Activated CD4-positive, alpha-beta T cell treated with anti-CD3 and anti-CD28 coated beads, Interleukin-2, amount 10 ng/mL, durations not matched to agents 7 days and 5 days (primary cell): ENCODE measurements around the gene ILRUN. TPM values are rescaled to one million over a fixed set of nuclear protein-coding genes. Genes with fewer than 3 reads are reported as not detected.
A peak's percentile ranks its signal among the peaks of the same experiment; 100 is the strongest.
"Not testable (repeated sequence)": the region's sequence is repeated elsewhere in the genome, so short reads cannot be mapped to it uniquely, and the experiment has no call there.

Experiments used
- CTCF ChIA-PET: fragments of 350-600 bp; sonication (Branson Sonifier 250); formaldehyde crosslinking; loops from one replicate; lab custom pipeline; 2021; ENCODE audit warnings: antibody characterized with exemption; lab: Charles Lee
- POLR2A ChIA-PET: fragments of 350-600 bp; sonication (Branson Sonifier 250); formaldehyde crosslinking; loops from one replicate; lab custom pipeline; 2021; ENCODE audit warnings: antibody characterized with exemption; lab: Charles Lee
- DNase-seq: peaks from one replicate; pipeline ENCODE4 v3.0.0-alpha.2; 2020
- H3K27ac Mint-ChIP-seq: one replicate; pipeline ENCODE4 v1.8.0; 2021; ENCODE audit warnings: mild to moderate bottlenecking, moderate library complexity, mixed read lengths
- H3K27me3 Mint-ChIP-seq: one replicate; pipeline ENCODE4 v1.8.0; 2021; ENCODE audit warnings: mixed read lengths
- H3K36me3 Mint-ChIP-seq: one replicate; pipeline ENCODE4 v1.8.0; 2021; ENCODE audit warnings: low read depth, mixed read lengths
- H3K4me1 Mint-ChIP-seq: one replicate; pipeline ENCODE4 v1.8.0; 2021; ENCODE audit warnings: mixed read lengths
- H3K4me3 Mint-ChIP-seq: one replicate; pipeline ENCODE4 v1.8.0; 2021; ENCODE audit warnings: mild to moderate bottlenecking, moderate library complexity, mixed read lengths
- H3K9me3 Mint-ChIP-seq: one replicate; pipeline ENCODE4 v1.8.0; 2021; ENCODE audit warnings: mixed read lengths
- total RNA-seq, 2 experiments: library from RNA; stranded (reverse); gene quantifications; one replicate each; pipeline ENCODE4 v1.2.3, GENCODE V29; 2021

The ILRUN gene
- total RNA-seq, 2 experiments from 2014 or later, result 68.0 to 72.0 TPM

- Mint-ChIP-seq H3K27ac (peak overlapping the region; percentile 93), H3K4me1 (peaks cover 63% of the 10 kb centered on the region), H3K4me3 (peak overlapping the region; percentile 66), H3K36me3 (peaks cover 18% of the 10 kb centered on the region)
- CTCF ChIA-PET, result interaction anchor here (0.6 to 2.7 kb wide), 9 partner anchors 10 to 409 kb away, joined by 3 to 10 read pairs (median 3); no protein-coding TSS in a partner anchor
- not testable (repeated sequence) for H3K27me3 Mint-ChIP-seq, DNase-seq, H3K9me3 Mint-ChIP-seq
- POLR2A ChIA-PET, result interaction anchor here (0.6 to 0.8 kb wide), 3 partner anchors 14 to 232 kb away, joined by 3 to 5 read pairs (median 3); no protein-coding TSS in a partner anchor
Measured at GRCh38 chr6:34657979-34658480, 38.5 kb downstream of the ILRUN start.

GRCh38 chr6:34657307-34657978, 39.1 kb downstream of the ILRUN start:
- Mint-ChIP-seq H3K4me1 (peaks cover 60% of the 10 kb centered on the region), H3K4me3 (peak overlapping the region; percentile 66), H3K36me3 (peaks cover 20% of the 10 kb centered on the region), H3K9me3 (no peaks in the 10 kb centered on the region), H3K27me3 (no peaks in the 10 kb centered on the region), H3K27ac (peak overlapping the region; percentile 93)
- POLR2A ChIA-PET, result interaction anchor here (0.6 to 0.8 kb wide), 3 partner anchors 14 to 39 kb away, joined by 3 read pairs; no protein-coding TSS in a partner anchor
- CTCF ChIA-PET, result interaction anchor here (0.7 to 2.7 kb wide), 12 partner anchors 9 to 408 kb away, joined by 3 to 10 read pairs (median 3); no protein-coding TSS in a partner anchor
- peak; percentile 28 for DNase-seq

DNA sequence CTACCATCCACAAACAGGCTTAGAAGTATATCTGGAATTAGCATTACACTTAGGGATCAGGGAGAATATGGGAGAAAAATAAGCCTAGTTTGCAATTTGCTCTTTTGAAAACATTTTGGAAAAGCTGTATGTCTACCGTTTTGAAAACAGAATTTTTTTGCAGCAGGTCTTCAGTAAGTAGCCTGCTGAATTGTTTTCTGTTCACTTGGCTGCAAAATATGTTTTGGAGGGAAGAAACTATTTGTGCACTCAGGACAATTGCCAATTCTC, 39.6 kb downstream of the ILRUN start:
- H3K36me3 Mint-ChIP-seq, result peaks cover 20% of the 10 kb centered on the region
- DNase-seq, result no peak
- peaks cover 57% of the 10 kb centered on the region for H3K4me1 Mint-ChIP-seq
- POLR2A ChIA-PET, result interaction anchor here (0.6 kb wide), 1 partner anchor 15 kb away, joined by 3 read pairs; no protein-coding TSS in a partner anchor
- H3K4me3 Mint-ChIP-seq, result peak overlapping the region; percentile 66
- no peaks in the 10 kb centered on the region for H3K27me3 Mint-ChIP-seq
- CTCF ChIA-PET, result interaction anchor here (0.9 to 2.7 kb wide), 11 partner anchors 9 to 408 kb away, joined by 3 to 10 read pairs (median 3); no protein-coding TSS in a partner anchor
- peak overlapping the region; percentile 93 for H3K27ac Mint-ChIP-seq
- H3K9me3 Mint-ChIP-seq, result no peaks in the 10 kb centered on the region

DNA sequence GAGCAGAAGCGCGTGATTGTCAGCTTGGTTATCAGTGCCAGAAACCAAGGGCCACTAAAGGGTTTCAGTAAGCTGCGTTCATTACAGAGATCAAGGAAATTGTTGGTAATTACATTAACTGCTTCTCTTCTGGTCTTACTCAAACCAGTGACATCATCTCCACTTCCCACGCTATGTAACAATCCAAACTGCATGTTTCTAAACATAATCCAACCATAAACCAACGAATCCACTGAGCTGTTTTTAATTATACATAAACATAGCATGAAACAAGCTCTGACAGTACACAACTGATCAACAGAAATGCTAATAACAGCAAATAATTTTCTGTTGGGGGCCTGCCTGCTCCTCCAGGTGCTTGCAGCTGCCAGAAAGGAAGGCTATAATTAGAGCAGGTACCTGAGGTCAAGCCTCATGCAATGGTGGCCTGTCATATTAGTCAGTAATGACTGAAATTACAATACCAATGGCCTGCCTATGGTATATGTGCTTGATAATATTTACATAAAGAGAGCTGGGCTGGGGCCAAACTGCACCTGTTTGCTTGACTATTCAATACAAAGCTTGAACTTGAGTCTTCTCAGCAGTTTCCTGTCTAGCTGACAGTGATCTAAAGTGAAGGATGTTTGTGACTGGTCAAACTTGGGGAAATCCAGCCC, 40.1 kb downstream of the ILRUN start:
- peaks cover 57% of the 10 kb centered on the region for H3K4me1 Mint-ChIP-seq
- ChIA-PET CTCF (interaction anchor here (0.5 to 2.7 kb wide), 14 partner anchors 9 to 407 kb away, joined by 3 to 10 read pairs (median 4); partner anchors contain the start of gene SNRPC), POLR2A (no interaction called here)
- peak; percentile 29 for DNase-seq
- H3K4me3 Mint-ChIP-seq, result peak overlapping the region; percentile 66
- peak overlapping the region; percentile 93 for H3K27ac Mint-ChIP-seq
- H3K9me3 Mint-ChIP-seq, result no peaks in the 10 kb centered on the region
- no peaks in the 10 kb centered on the region for H3K27me3 Mint-ChIP-seq
- peaks cover 21% of the 10 kb centered on the region for H3K36me3 Mint-ChIP-seq

DNA sequence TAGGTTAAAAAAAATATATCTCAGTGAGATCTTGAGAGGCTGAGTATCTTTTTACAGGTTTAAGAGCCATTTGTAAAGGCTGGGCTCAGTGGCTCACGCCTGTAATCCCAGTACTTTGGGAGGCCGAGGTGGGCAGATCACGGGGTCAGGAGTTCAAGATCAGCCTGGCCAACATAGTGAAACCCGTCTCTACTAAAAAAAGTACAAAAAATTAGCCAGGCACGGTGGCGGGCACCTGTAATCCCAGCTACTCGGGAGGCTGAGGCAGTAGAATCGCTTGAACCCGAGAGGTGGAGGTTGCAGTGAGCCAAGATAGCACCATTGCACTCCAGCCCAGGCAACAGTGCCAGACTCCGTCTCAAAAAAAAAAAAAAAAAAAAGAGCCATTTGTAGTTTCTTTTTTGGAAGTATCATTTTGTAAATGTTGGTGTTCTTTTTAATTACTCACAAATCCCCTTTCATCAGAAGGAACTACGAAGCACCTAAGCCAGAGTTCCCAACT, 40.6 kb downstream of the ILRUN start:
- H3K4me1 Mint-ChIP-seq, result peaks cover 58% of the 10 kb centered on the region
- not testable (repeated sequence) for H3K9me3 Mint-ChIP-seq

GRCh38 chr6:34654061-34654710, 42.4 kb downstream of the ILRUN start:
- Mint-ChIP-seq H3K27ac (no peak overlapping the region), H3K4me1 (peaks cover 51% of the 10 kb centered on the region), H3K9me3 (no peaks in the 10 kb centered on the region), H3K36me3 (peaks cover 28% of the 10 kb centered on the region), H3K27me3 (no peaks in the 10 kb centered on the region), H3K4me3 (no peak overlapping the region)
- ChIA-PET CTCF (interaction anchor here (1.1 kb wide), 1 partner anchor 12 kb away, joined by 3 read pairs; no protein-coding TSS in a partner anchor), POLR2A (interaction anchor here (0.6 kb wide), 1 partner anchor 42 kb away, joined by 4 read pairs; the partner anchor contains the start of gene ILRUN)
- DNase-seq, result no peak

More for the DNA sequence above, 40.6 kb downstream of the ILRUN start:
- Mint-ChIP-seq H3K36me3 (peaks cover 23% of the 10 kb centered on the region), H3K4me3 (peak overlapping the region; percentile 66), H3K27ac (peak overlapping the region; percentile 93)
- not testable (repeated sequence) for DNase-seq, H3K27me3 Mint-ChIP-seq
- POLR2A ChIA-PET, result interaction anchor here (0.6 kb wide), 1 partner anchor 340 kb away, joined by 3 read pairs; no protein-coding TSS in a partner anchor
- CTCF ChIA-PET, result interaction anchor here (0.5 to 2.7 kb wide), 8 partner anchors 12 to 196 kb away, joined by 3 to 10 read pairs (median 4); partner anchors contain the start of gene SNRPC

DNA sequence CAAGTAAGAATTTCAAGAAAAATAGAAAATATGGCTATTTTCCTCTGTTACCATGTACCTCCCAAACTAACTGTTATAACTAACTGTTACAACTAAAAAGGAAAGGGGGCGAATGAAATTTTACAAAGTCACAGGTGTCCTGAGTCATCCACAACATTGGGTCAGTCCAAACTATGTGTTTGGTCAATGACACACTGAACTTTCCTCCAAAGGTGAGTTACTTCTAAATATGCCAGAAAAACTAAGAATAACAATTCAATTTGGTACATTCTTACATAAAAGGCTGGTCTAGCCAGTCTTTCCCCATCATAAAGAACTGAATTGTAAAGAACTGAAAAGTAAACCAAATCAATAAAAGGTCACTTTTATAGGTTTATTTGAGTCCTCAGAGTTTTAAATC, 44.3 kb downstream of the ILRUN start:
- peaks cover 36% of the 10 kb centered on the region for H3K4me1 Mint-ChIP-seq
- H3K36me3 Mint-ChIP-seq, result peaks cover 31% of the 10 kb centered on the region
- H3K27me3 Mint-ChIP-seq, result no peaks in the 10 kb centered on the region
- H3K27ac Mint-ChIP-seq, result no peak overlapping the region
- H3K9me3 Mint-ChIP-seq, result no peaks in the 10 kb centered on the region
- CTCF ChIA-PET, result interaction anchor here (2.9 kb wide), 1 partner anchor 16 kb away, joined by 7 read pairs; no protein-coding TSS in a partner anchor
- no peak overlapping the region for H3K4me3 Mint-ChIP-seq
- POLR2A ChIA-PET, result no interaction called here
- DNase-seq, result no peak

- POLR2A ChIA-PET, result no interaction called here
- Mint-ChIP-seq H3K4me1 (peaks cover 22% of the 10 kb centered on the region), H3K27me3 (no peaks in the 10 kb centered on the region), H3K27ac (no peak overlapping the region), H3K9me3 (no peaks in the 10 kb centered on the region), H3K36me3 (peaks cover 38% of the 10 kb centered on the region), H3K4me3 (no peak overlapping the region)
- no peak for DNase-seq
- CTCF ChIA-PET, result interaction anchor here (0.6 to 2.9 kb wide), 2 partner anchors 14 to 1186 kb away, joined by 3 to 7 read pairs; no protein-coding TSS in a partner anchor
Measured at GRCh38 chr6:34650823-34651222, 45.7 kb downstream of the ILRUN start.

GRCh38 chr6:34650232-34650631, 46.3 kb downstream of the ILRUN start:
- POLR2A ChIA-PET, H3K9me3 Mint-ChIP-seq, H3K27me3 Mint-ChIP-seq, H3K4me3 Mint-ChIP-seq, H3K27ac Mint-ChIP-seq, DNase-seq: not testable (repeated sequence)
- Mint-ChIP-seq H3K4me1 (peaks cover 16% of the 10 kb centered on the region), H3K36me3 (peaks cover 42% of the 10 kb centered on the region)
- CTCF ChIA-PET, result interaction anchor here (2.9 kb wide), 1 partner anchor 14 kb away, joined by 7 read pairs; no protein-coding TSS in a partner anchor

- DNase-seq, result no peak
- H3K27ac Mint-ChIP-seq, result no peak overlapping the region
- no peak overlapping the region for H3K4me3 Mint-ChIP-seq
- H3K27me3 Mint-ChIP-seq, result no peaks in the 10 kb centered on the region
- ChIA-PET CTCF (interaction anchor here (2.5 kb wide), 1 partner anchor 8 kb away, joined by 6 read pairs; no protein-coding TSS in a partner anchor), POLR2A (no interaction called here)
- H3K36me3 Mint-ChIP-seq, result peaks cover 43% of the 10 kb centered on the region
- no peaks in the 10 kb centered on the region for H3K9me3 Mint-ChIP-seq
- H3K4me1 Mint-ChIP-seq, result peaks cover 8% of the 10 kb centered on the region
Measured at GRCh38 chr6:34648806-34649205, 47.8 kb downstream of the ILRUN start.
